Epithelial cell of prostate (primary cell): ENCODE results near the gene FAM8A1.

Experiments used
- DNase-seq: peaks from one replicate; pipeline ENCODE4 v3.0.0-alpha.2; 2011; ENCODE audit warnings: low read depth, low spot score
- H3K27ac ChIP-seq: fragments of 450-650 bp; 2 replicates; pipeline ENCODE4 v1.5.1; 2017; ENCODE audit warnings: mild to moderate bottlenecking

The FAM8A1 gene

DNA sequence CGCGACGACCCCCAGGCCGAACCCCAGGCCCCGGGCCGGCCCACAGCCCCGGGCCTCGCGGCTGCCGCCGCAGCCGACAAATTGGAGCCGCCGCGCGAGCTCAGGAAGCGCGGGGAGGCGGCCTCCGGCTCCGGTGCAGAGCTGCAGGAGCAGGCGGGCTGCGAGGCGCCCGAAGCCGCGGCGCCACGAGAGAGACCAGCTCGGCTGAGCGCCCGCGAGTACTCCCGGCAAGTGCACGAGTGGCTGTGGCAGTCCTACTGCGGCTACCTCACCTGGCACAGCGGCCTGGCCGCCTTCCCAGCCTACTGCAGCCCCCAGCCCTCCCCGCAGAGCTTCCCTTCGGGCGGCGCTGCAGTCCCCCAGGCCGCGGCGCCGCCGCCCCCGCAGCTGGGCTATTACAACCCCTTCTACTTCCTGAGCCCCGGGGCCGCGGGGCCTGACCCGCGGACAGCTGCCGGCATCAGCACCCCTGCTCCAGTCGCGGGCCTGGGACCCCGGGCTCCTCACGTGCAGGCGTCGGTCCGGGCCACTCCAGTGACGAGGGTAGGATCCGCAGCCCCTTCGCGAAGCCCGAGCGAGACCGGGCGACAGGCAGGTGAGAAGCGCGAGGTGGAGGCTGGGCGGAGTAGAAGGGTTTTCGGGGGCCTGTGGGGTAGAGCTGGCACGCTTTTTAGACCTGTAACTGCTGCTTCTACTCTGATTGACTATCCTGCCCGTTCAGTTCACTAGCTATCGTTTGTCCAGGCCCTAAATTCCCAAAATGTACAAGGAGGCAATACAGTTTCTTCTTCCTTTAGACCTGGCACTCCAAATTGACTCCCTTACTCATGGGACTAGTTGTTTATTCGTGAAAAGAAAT lies 654 bp downstream of the FAM8A1 start:
- no peak for DNase-seq
- H3K27ac ChIP-seq = peak overlapping the region; percentile 35

DNA sequence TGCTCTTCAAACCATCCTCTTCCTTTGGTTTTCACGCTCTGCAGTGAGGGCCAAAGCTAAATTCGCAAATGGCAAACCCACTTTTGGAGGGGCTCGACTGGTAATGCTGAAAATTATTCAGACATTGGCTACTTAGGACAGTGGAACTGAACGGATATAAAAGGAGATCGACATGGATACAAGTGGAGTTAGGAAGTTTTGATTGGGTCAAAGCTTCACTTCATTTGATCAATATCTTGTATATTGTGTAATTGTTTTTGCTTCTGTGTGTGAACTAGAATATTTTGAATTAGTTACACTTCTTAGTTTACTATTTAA lies 1.2 kb downstream of the FAM8A1 start:
- peak overlapping the region; percentile 35 for H3K27ac ChIP-seq
- DNase-seq = no peak

DNA sequence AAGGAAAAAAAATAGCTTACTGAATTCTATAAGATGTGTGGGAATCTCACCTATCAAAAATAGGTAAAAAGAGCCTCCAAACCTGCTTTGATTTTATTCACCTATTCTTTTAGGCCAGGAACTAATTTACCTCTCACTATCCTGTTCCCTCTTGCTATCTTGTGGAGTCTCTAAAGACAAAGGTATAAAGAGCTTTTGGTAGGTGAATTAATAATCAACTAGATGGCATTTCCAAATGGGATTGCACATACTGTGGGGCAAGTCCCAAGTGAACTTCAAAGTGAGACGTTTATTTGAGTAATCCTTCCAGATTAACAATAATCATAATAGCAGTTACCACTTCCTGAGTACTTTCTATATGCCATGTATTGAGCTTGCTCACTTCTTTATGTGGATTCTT lies 2.8 kb downstream of the FAM8A1 start:
- H3K27ac ChIP-seq = no peak overlapping the region
- DNase-seq = no peak

DNA sequence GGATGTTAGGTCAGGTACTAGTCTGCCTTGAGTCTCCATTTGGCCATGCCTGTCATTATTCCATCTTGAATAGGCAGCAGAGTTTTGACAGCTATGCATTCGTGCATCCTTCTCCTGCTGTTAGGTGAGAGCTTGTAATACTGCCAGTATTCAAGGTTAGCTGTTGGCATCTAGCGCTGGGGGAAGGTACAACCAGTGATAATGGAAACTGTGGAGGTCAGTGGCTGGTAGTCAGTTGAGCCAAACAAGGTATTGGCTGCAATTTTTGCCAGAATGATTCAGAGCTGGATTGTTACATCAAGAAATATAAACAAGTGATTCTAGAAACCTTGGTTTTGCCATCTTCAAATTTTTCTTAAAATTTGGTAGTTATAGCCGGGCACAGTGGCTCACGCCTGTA lies 6.5 kb downstream of the FAM8A1 start:
- DNase-seq = no peak
- no peak overlapping the region for H3K27ac ChIP-seq

GRCh38 chr6:17610835-17611234 lies 10.7 kb downstream of the FAM8A1 start:
- DNase-seq = no peak
- no peak overlapping the region for H3K27ac ChIP-seq

DNA sequence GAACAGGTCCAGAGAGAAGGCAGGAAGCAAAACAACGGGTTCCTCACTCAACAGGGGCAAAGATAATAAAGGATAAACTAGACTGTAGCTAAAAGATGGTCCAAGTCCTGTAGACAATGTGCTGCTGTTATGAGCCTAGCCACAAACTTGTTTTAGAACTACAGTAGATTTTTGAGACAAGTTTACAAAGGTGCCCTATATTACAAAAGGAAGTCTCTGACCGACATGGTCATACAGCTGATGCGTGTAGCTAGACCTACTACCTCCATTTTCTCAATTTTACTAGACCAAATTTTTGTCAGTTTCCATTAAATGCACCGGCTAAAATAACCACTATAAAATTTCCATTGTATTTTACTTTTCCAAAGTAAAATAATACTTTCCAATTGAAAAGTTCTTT lies 11.9 kb downstream of the FAM8A1 start:
- no peak for DNase-seq
- no peak overlapping the region for H3K27ac ChIP-seq

DNA sequence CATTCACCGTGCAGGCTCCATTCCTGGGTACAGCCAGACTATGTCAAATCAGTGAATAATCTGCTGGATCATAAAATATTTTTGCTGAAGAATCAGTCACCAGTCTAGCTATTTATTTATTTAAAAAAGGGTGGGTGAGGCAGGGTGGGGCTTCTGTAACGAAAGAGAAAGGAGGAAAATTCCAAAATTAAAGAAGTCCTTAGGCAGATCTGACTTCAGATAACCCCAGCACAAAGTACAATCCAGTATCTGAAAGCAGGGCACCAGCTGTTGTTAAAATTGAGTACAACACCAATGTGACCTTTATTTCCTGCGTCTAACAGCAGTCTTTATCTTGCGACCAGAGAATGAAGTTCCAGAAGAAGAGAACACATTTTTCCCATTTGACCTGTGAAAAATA lies 15.7 kb downstream of the FAM8A1 start:
- no peak overlapping the region for H3K27ac ChIP-seq
- no peak for DNase-seq

- DNase-seq = no peak
- no peak overlapping the region for H3K27ac ChIP-seq
Measured at GRCh38 chr6:17621003-17621402, 20.9 kb downstream of the FAM8A1 start.

DNA sequence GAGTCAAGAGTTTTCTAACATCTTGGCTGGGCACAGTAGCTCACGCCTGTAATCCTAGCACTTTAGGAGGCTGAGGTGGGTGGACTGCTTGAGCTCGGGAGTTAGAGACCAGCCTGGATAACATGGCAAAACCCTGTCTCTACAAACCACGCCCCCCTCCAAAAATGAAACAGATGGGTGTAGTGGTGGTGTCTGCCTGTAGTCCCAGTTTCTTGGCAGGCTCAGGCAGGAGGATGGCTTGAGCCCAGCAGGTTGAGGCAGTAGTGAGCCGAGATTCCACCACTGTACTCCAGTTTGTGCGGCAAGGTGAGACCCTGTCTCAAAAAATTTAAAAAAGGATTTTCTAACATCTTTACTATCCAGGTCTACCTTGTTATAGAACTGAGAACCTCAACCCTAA lies 22.0 kb downstream of the FAM8A1 start:
- H3K27ac ChIP-seq = no peak overlapping the region
- no peak for DNase-seq

DNA sequence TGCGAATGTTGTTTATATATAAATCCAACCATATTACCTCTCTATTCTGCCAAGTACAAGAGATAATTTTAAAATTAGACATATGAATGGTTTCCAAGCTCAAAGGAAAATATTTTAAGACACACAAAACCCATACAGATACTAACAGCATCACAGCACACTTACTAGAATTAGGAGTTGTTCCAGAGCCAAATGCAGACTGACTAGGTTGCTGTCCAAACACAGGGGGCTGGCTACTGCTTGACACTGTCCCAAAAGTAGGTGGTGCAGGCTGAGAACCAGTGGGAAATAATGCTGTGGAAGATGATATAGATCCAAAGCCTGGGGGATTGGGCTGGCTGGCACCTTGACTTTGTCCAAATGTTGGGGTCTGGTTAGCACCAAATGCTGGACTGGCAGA lies 24.3 kb downstream of the FAM8A1 start:
- DNase-seq = no peak
- no peak overlapping the region for H3K27ac ChIP-seq

- DNase-seq = no peak
- H3K27ac ChIP-seq = no peak overlapping the region
Measured at GRCh38 chr6:17628873-17629272, 28.8 kb downstream of the FAM8A1 start.

- DNase-seq = no peak
- H3K27ac ChIP-seq = no peak overlapping the region
Measured at GRCh38 chr6:17629824-17630510, 29.9 kb downstream of the FAM8A1 start.

DNA sequence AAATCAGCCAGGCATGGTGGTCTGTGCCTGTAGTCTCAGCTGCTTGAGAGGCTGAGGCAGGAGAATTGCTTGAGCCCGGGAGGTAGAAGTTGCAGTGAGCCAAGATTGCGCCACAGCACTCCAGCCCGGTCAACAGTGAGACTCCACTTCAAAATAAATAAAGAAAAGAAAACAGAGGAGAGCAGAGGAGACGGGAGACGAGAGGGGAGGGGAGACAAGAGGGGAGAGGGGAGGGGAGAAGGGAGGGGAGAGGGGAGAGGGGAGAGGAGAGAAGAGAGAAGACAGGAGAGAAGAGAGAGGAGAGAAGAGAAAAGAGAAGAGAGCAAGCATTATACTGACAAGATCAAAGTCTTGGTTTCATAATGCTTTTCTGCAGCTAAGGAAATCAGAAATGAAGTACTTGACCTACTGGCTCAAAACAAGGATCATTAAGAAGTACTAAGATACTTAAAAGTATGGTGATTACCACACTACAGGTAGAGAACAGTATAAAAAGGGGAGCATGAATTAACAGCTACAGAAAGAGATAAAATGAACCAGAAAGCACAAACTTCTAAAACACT lies 30.5 kb downstream of the FAM8A1 start:
- no peak for DNase-seq
- H3K27ac ChIP-seq = no peak overlapping the region

DNA sequence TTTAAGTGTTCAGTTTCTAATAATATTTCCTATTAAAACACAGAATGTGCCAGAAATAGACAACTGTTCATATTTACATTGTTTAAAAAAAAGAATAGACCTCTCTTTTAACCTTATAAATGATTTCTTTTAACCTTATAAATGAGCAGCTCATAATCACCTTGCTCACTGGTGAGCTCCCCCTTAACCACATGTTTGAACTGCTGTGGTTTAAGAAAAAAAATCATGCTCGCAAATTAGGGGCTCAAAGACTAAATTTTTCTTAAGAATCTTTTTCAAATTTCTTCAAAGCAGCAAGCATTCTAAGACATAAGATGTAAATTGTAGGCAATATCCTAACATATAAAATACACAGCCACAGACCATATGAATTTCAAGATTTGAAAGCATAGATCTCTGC lies 32.8 kb downstream of the FAM8A1 start:
- H3K27ac ChIP-seq = no peak overlapping the region
- DNase-seq = no peak

DNA sequence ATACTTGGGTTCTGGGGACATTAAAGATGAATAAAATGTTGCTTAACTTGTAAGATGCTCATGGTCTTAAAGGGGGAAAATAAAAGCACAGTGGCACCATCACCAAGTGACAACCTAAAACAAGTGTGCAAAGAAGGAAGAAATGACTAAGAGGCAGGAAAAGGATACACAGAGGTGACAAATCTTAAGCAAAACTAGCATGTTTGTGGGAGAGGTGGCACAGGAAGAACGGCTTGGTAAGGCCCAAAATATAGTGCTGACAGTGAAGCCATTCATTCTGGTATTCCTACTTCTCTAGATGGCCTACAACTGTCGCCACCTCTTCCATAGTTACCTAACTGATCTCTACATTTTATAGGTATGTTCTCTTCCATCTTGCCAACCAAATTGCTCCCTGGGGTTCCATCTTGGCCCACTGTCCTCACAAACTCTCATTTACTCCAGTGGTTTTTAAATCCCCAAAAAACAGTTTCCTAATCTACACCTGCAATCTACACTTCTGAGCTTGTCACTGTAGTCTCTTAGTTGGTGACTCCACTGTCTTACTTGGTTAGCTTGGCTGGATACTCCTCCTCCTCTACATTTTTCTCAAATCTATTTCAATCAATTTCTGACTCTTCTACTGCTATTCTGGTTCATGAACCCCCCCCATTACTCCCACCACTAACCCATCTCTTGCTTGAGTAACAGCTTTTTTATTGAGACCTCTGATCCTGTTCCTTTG lies 33.5 kb downstream of the FAM8A1 start:
- no peak for DNase-seq
- H3K27ac ChIP-seq = no peak overlapping the region

DNA sequence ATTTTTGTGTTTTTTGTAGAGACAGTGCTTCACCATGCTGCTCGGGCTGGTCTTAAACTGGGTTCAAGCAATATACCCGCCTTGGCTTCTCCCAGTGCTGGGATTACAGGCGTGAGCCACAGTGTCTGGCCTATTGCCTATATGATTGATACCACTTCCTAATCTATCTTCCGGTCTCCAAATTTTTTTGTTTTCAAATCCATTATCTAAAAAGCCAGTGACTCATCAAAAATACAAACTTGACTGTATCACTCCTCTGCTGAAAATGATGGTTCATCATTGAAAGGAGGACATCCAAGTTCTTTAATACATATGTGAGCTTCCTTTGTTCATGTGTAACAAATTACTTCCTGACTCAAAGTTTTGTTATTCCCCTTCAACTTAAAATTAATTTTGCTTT lies 35.5 kb downstream of the FAM8A1 start:
- H3K27ac ChIP-seq = no peak overlapping the region
- DNase-seq = no peak

DNA sequence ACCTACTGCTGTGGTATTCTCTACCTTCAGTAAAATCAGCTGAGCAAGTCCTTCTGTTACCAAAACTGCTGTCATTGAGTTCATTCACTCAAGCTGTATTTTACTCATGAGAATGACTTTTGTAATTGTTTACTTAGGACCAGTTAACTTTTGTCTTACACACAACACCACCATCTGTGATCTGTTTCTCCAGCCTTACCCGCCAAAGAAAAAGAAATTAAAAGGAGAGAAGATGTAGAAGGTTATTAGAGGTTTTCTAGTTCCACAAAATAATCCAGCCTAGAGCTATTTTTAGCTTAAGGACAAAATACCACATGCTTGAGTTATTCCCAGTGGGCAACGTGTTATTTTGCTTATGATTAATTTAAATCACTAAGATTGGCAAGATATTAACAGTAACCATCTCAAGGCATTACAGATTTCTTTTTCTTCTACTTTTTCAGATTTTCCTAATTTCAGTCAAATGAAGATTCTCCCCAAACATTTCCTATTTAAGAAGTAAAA lies 38.2 kb downstream of the FAM8A1 start:
- DNase-seq = no peak

GRCh38 chr6:17640477-17640917 lies 40.4 kb downstream of the FAM8A1 start:
- peak overlapping the region; percentile 43 for H3K27ac ChIP-seq
- no peak for DNase-seq

More for the DNA sequence above, 38.2 kb downstream of the FAM8A1 start:
- H3K27ac ChIP-seq = no peak overlapping the region

GRCh38 chr6:17648745-17649144 lies 48.6 kb downstream of the FAM8A1 start:
- H3K27ac ChIP-seq = no peak overlapping the region
- no peak for DNase-seq

- no peak for DNase-seq
- H3K27ac ChIP-seq = peak overlapping the region; percentile 50
Measured at GRCh38 chr6:17650656-17651309, 50.7 kb downstream of the FAM8A1 start.
